ENCODE results near the gene WWOX. TPM values are rescaled to one million over a fixed set of nuclear protein-coding genes. Genes with fewer than 3 reads are reported as not detected.

Gene WWOX
- total RNA-seq, 1 donor from 2014 or later = 28.2 TPM

DNA sequence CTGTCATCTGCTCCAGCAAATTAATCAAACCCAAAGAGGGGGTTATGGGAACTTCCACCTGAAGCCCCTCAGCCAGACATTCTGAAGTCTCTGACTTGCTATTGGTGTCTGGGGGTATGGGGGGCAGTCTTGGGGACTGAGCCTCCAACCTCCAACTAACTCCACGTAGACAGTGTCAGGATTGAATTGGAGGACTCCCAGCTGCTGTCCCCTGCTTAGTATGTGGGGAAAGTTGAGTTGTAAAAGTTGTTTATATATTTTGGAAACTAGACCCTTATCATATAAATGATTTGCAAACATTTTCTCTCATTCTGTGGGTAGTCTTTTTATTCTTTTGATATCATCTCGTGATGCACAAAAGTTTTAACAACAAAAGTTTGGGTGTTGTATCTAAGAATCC lies 689.2 kb downstream of the WWOX start:
- no peaks in the 10 kb centered on the region for H3K4me1 Mint-ChIP-seq (ENCODE audit: unreplicated experiment)

DNA sequence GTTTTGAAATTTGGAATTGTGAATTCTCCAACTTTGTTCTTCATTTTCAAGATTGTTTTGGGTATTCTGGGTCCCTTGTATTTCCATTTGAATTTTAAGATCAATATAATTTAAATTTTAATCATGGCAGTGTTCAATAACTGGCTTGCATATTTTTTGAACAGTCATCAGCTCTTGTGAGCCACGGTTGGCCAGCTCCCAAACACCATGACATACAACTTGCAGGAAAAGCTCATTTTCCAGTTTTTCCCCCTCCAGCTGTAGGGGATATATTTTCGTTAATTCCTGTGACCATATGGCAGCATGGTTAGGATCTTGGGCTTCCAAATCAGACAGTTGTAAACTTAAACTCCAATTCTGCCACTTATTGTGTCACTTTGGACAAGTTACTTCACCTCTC lies 690.1 kb downstream of the WWOX start:
- no peak overlapping the region for H3K27ac Mint-ChIP-seq (ENCODE audit: unreplicated experiment)
- TF ChIP-seq, protein P1, sequence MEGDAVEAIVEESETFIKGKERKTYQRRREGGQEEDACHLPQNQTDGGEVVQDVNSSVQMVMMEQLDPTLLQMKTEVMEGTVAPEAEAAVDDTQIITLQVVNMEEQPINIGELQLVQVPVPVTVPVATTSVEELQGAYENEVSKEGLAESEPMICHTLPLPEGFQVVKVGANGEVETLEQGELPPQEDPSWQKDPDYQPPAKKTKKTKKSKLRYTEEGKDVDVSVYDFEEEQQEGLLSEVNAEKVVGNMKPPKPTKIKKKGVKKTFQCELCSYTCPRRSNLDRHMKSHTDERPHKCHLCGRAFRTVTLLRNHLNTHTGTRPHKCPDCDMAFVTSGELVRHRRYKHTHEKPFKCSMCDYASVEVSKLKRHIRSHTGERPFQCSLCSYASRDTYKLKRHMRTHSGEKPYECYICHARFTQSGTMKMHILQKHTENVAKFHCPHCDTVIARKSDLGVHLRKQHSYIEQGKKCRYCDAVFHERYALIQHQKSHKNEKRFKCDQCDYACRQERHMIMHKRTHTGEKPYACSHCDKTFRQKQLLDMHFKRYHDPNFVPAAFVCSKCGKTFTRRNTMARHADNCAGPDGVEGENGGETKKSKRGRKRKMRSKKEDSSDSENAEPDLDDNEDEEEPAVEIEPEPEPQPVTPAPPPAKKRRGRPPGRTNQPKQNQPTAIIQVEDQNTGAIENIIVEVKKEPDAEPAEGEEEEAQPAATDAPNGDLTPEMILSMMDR (IDR thresholded peaks at IDR 0.05) = no peak
- no peaks in the 10 kb centered on the region for H3K36me3 Mint-ChIP-seq (ENCODE audit: unreplicated experiment)
- no peak for DNase-seq (ENCODE audit: extremely low spot score, unreplicated experiment)
- H3K27me3 Mint-ChIP-seq (ENCODE audit: unreplicated experiment) = no peaks in the 10 kb centered on the region
- no peak overlapping the region for H3K4me3 Mint-ChIP-seq (ENCODE audit: unreplicated experiment)
- no peaks in the 10 kb centered on the region for H3K9me3 Mint-ChIP-seq (ENCODE audit: unreplicated experiment)
- H3K4me1 Mint-ChIP-seq (ENCODE audit: unreplicated experiment) = no peaks in the 10 kb centered on the region

More for the DNA sequence above, 689.2 kb downstream of the WWOX start:
- Mint-ChIP-seq H3K36me3 (ENCODE audit: unreplicated experiment) (no peaks in the 10 kb centered on the region), H3K4me3 (ENCODE audit: unreplicated experiment) (no peak overlapping the region), H3K27me3 (ENCODE audit: unreplicated experiment) (no peaks in the 10 kb centered on the region), H3K9me3 (ENCODE audit: unreplicated experiment) (no peaks in the 10 kb centered on the region), H3K27ac (ENCODE audit: unreplicated experiment) (no peak overlapping the region)
- no peak for DNase-seq (ENCODE audit: extremely low spot score, unreplicated experiment)
- TF ChIP-seq, protein P1 (IDR thresholded peaks at IDR 0.05) = no peak

- no peak overlapping the region for H3K4me3 Mint-ChIP-seq (ENCODE audit: unreplicated experiment)
- H3K36me3 Mint-ChIP-seq (ENCODE audit: unreplicated experiment) = no peaks in the 10 kb centered on the region
- no peak for DNase-seq (ENCODE audit: extremely low spot score, unreplicated experiment)
- no peaks in the 10 kb centered on the region for H3K27me3 Mint-ChIP-seq (ENCODE audit: unreplicated experiment)
- no peaks in the 10 kb centered on the region for H3K9me3 Mint-ChIP-seq (ENCODE audit: unreplicated experiment)
- TF ChIP-seq, protein P1 (IDR thresholded peaks at IDR 0.05) = no peak
- no peaks in the 10 kb centered on the region for H3K4me1 Mint-ChIP-seq (ENCODE audit: unreplicated experiment)
- no peak overlapping the region for H3K27ac Mint-ChIP-seq (ENCODE audit: unreplicated experiment)
These were observed 691.6 kb downstream of the WWOX start for GRCh38 chr16:78791011-78791410.

DNA sequence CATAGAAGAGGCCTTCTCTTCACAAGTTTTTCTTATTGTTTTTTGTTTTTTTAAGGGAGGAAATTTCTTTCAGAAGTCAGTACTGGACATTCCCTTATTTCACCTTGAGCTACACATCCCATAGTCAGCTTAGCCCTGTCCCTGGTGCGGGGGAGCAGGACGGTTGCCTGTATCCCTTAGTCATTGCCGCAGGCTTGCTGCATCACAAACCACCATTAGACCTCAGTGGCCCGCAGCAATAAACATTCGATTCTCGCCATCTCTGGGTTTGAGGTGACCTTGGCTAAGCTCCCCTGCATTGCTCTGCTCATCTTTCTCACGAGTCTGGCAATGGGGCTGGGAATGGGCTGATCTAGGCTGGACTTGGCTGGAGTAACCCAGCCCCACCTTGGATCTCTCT lies 692.5 kb downstream of the WWOX start:
- no peaks in the 10 kb centered on the region for H3K36me3 Mint-ChIP-seq (ENCODE audit: unreplicated experiment)
- no peak overlapping the region for H3K27ac Mint-ChIP-seq (ENCODE audit: unreplicated experiment)

GRCh38 chr16:78792952-78793351 lies 693.5 kb downstream of the WWOX start:
- H3K4me3 Mint-ChIP-seq (ENCODE audit: unreplicated experiment) = no peak overlapping the region
- no peaks in the 10 kb centered on the region for H3K36me3 Mint-ChIP-seq (ENCODE audit: unreplicated experiment)
- no peak overlapping the region for H3K27ac Mint-ChIP-seq (ENCODE audit: unreplicated experiment)
- DNase-seq (ENCODE audit: extremely low spot score, unreplicated experiment) = no peak
- H3K9me3 Mint-ChIP-seq (ENCODE audit: unreplicated experiment) = no peaks in the 10 kb centered on the region
- no peaks in the 10 kb centered on the region for H3K4me1 Mint-ChIP-seq (ENCODE audit: unreplicated experiment)
- no peaks in the 10 kb centered on the region for H3K27me3 Mint-ChIP-seq (ENCODE audit: unreplicated experiment)
- TF ChIP-seq, protein P1 (IDR thresholded peaks at IDR 0.05) = no peak

More for the DNA sequence above, 692.5 kb downstream of the WWOX start:
- no peak overlapping the region for H3K4me3 Mint-ChIP-seq (ENCODE audit: unreplicated experiment)
- no peaks in the 10 kb centered on the region for H3K4me1 Mint-ChIP-seq (ENCODE audit: unreplicated experiment)
- H3K27me3 Mint-ChIP-seq (ENCODE audit: unreplicated experiment) = no peaks in the 10 kb centered on the region
- TF ChIP-seq, protein P1 (IDR thresholded peaks at IDR 0.05) = no peak
- H3K9me3 Mint-ChIP-seq (ENCODE audit: unreplicated experiment) = no peaks in the 10 kb centered on the region
- DNase-seq (ENCODE audit: extremely low spot score, unreplicated experiment) = no peak
